ENCODE data around the gene SLC35F4.

Gene SLC35F4

GRCh38 chr14:57607086-57607485, 258.8 kb downstream of the SLC35F4 start:
- no peaks in the 10 kb centered on the region for H3K36me3 Mint-ChIP-seq
- no peaks in the 10 kb centered on the region for H3K4me1 Mint-ChIP-seq
- no peaks in the 10 kb centered on the region for H3K9me3 Mint-ChIP-seq
- H3K4me3 Mint-ChIP-seq = no peak overlapping the region
- no peak overlapping the region for H3K27ac Mint-ChIP-seq
- peaks cover 2% of the 10 kb centered on the region for H3K27me3 Mint-ChIP-seq

- no peaks in the 10 kb centered on the region for H3K27me3 Mint-ChIP-seq
- H3K4me1 Mint-ChIP-seq = no peaks in the 10 kb centered on the region
- no peak overlapping the region for H3K27ac Mint-ChIP-seq
- H3K36me3 Mint-ChIP-seq = no peaks in the 10 kb centered on the region
- H3K4me3 Mint-ChIP-seq = no peak overlapping the region
- H3K9me3 Mint-ChIP-seq = peaks cover 4% of the 10 kb centered on the region
Observed at GRCh38 chr14:57583396-57583795, 282.5 kb downstream of the SLC35F4 start.

- Mint-ChIP-seq H3K36me3 (no peaks in the 10 kb centered on the region), H3K4me1 (no peaks in the 10 kb centered on the region), H3K4me3 (no peak overlapping the region), H3K27ac (no peak overlapping the region), H3K27me3 (no peaks in the 10 kb centered on the region), H3K9me3 (peaks cover 4% of the 10 kb centered on the region)
Observed at GRCh38 chr14:57582746-57583145, 283.1 kb downstream of the SLC35F4 start.

GRCh38 chr14:57578801-57579200, 287.1 kb downstream of the SLC35F4 start:
- H3K4me1 Mint-ChIP-seq = no peaks in the 10 kb centered on the region
- H3K36me3 Mint-ChIP-seq = no peaks in the 10 kb centered on the region

GRCh38 chr14:57576498-57576897, 289.4 kb downstream of the SLC35F4 start:
- Mint-ChIP-seq H3K4me3 (no peak overlapping the region), H3K9me3 (no peaks in the 10 kb centered on the region), H3K4me1 (no peaks in the 10 kb centered on the region), H3K36me3 (no peaks in the 10 kb centered on the region), H3K27ac (no peak overlapping the region), H3K27me3 (no peaks in the 10 kb centered on the region)

More at GRCh38 chr14:57578801-57579200, 287.1 kb downstream of the SLC35F4 start:
- H3K27me3 Mint-ChIP-seq = no peaks in the 10 kb centered on the region
- H3K9me3 Mint-ChIP-seq = no peaks in the 10 kb centered on the region
- no peak overlapping the region for H3K27ac Mint-ChIP-seq
- no peak overlapping the region for H3K4me3 Mint-ChIP-seq

- H3K9me3 Mint-ChIP-seq = no peaks in the 10 kb centered on the region
- H3K4me1 Mint-ChIP-seq = no peaks in the 10 kb centered on the region
- H3K27ac Mint-ChIP-seq = no peak overlapping the region
- H3K4me3 Mint-ChIP-seq = no peak overlapping the region
- no peaks in the 10 kb centered on the region for H3K27me3 Mint-ChIP-seq
- no peaks in the 10 kb centered on the region for H3K36me3 Mint-ChIP-seq
Observed at GRCh38 chr14:57575482-57575881, 290.4 kb downstream of the SLC35F4 start.

- Mint-ChIP-seq H3K27ac (no peak overlapping the region), H3K4me3 (no peak overlapping the region), H3K27me3 (no peaks in the 10 kb centered on the region), H3K36me3 (no peaks in the 10 kb centered on the region), H3K4me1 (no peaks in the 10 kb centered on the region), H3K9me3 (no peaks in the 10 kb centered on the region)
Observed at GRCh38 chr14:57574617-57575288, 291.1 kb downstream of the SLC35F4 start.

GRCh38 chr14:57573173-57573572, 292.7 kb downstream of the SLC35F4 start:
- no peaks in the 10 kb centered on the region for H3K9me3 Mint-ChIP-seq
- H3K4me1 Mint-ChIP-seq = no peaks in the 10 kb centered on the region
- no peaks in the 10 kb centered on the region for H3K36me3 Mint-ChIP-seq
- no peak overlapping the region for H3K4me3 Mint-ChIP-seq
- H3K27ac Mint-ChIP-seq = no peak overlapping the region
- no peaks in the 10 kb centered on the region for H3K27me3 Mint-ChIP-seq

GRCh38 chr14:57568554-57568953, 297.3 kb downstream of the SLC35F4 start:
- Mint-ChIP-seq H3K36me3 (no peaks in the 10 kb centered on the region), H3K27ac (no peak overlapping the region), H3K4me3 (no peak overlapping the region), H3K9me3 (no peaks in the 10 kb centered on the region), H3K4me1 (no peaks in the 10 kb centered on the region), H3K27me3 (peaks cover 2% of the 10 kb centered on the region)

GRCh38 chr14:57567220-57567619, 298.7 kb downstream of the SLC35F4 start:
- H3K4me3 Mint-ChIP-seq = no peak overlapping the region
- no peak overlapping the region for H3K27ac Mint-ChIP-seq
- H3K9me3 Mint-ChIP-seq = no peaks in the 10 kb centered on the region
- no peaks in the 10 kb centered on the region for H3K4me1 Mint-ChIP-seq
- H3K27me3 Mint-ChIP-seq = peaks cover 2% of the 10 kb centered on the region
- H3K36me3 Mint-ChIP-seq = no peaks in the 10 kb centered on the region

GRCh38 chr14:57560681-57561080, 305.2 kb downstream of the SLC35F4 start:
- Mint-ChIP-seq H3K4me3 (no peak overlapping the region), H3K9me3 (no peaks in the 10 kb centered on the region), H3K27me3 (peaks cover 2% of the 10 kb centered on the region), H3K4me1 (no peaks in the 10 kb centered on the region), H3K36me3 (no peaks in the 10 kb centered on the region), H3K27ac (no peak overlapping the region)

GRCh38 chr14:57559576-57559975, 306.3 kb downstream of the SLC35F4 start:
- no peaks in the 10 kb centered on the region for H3K27me3 Mint-ChIP-seq
- H3K27ac Mint-ChIP-seq = no peak overlapping the region
- peaks cover 1% of the 10 kb centered on the region for H3K9me3 Mint-ChIP-seq

GRCh38 chr14:57549765-57550420, 316.0 kb downstream of the SLC35F4 start:
- no peak overlapping the region for H3K4me3 Mint-ChIP-seq
- no peaks in the 10 kb centered on the region for H3K27me3 Mint-ChIP-seq
- H3K27ac Mint-ChIP-seq = no peak overlapping the region
- peaks cover 3% of the 10 kb centered on the region for H3K36me3 Mint-ChIP-seq
- no peaks in the 10 kb centered on the region for H3K4me1 Mint-ChIP-seq
- H3K9me3 Mint-ChIP-seq = peaks cover 18% of the 10 kb centered on the region

More at GRCh38 chr14:57559576-57559975, 306.3 kb downstream of the SLC35F4 start:
- H3K36me3 Mint-ChIP-seq = peaks cover 2% of the 10 kb centered on the region
- H3K4me1 Mint-ChIP-seq = no peaks in the 10 kb centered on the region
- no peak overlapping the region for H3K4me3 Mint-ChIP-seq

- H3K36me3 Mint-ChIP-seq = no peaks in the 10 kb centered on the region
- H3K9me3 Mint-ChIP-seq = peaks cover 13% of the 10 kb centered on the region
- no peak overlapping the region for H3K27ac Mint-ChIP-seq
- no peak overlapping the region for H3K4me3 Mint-ChIP-seq
- no peaks in the 10 kb centered on the region for H3K27me3 Mint-ChIP-seq
- no peaks in the 10 kb centered on the region for H3K4me1 Mint-ChIP-seq
Observed at GRCh38 chr14:57549016-57549564, 316.8 kb downstream of the SLC35F4 start.

- Mint-ChIP-seq H3K4me3 (no peak overlapping the region), H3K27ac (no peak overlapping the region), H3K9me3 (peaks cover 22% of the 10 kb centered on the region), H3K36me3 (peaks cover 6% of the 10 kb centered on the region), H3K27me3 (no peaks in the 10 kb centered on the region), H3K4me1 (no peaks in the 10 kb centered on the region)
Observed at GRCh38 chr14:57547131-57547530, 318.8 kb downstream of the SLC35F4 start.

- no peaks in the 10 kb centered on the region for H3K9me3 Mint-ChIP-seq
- H3K4me1 Mint-ChIP-seq = no peaks in the 10 kb centered on the region
Observed at GRCh38 chr14:57533214-57533613, 332.7 kb downstream of the SLC35F4 start.

More at GRCh38 chr14:57533214-57533613, 332.7 kb downstream of the SLC35F4 start:
- Mint-ChIP-seq H3K27ac (no peak overlapping the region), H3K4me3 (no peak overlapping the region), H3K27me3 (peaks cover 7% of the 10 kb centered on the region), H3K36me3 (no peaks in the 10 kb centered on the region)
